Nephron (organoid): ENCODE data around the gene KIF6.

Experiments
- H3K27ac Mint-ChIP-seq, 3 experiments: 2 replicates each; pipeline ENCODE4 v1.8.0; 2020; ENCODE audit warnings: mixed read lengths in 3 of 3, mild to moderate bottlenecking in 2 of 3, moderate library complexity in 1 of 3
- H3K27me3 Mint-ChIP-seq: 2 replicates; pipeline ENCODE4 v1.8.0; 2021; ENCODE audit warnings: low read depth, mild to moderate bottlenecking, moderate library complexity, mixed read lengths
- H3K36me3 Mint-ChIP-seq: 2 replicates; pipeline ENCODE4 v1.8.0; 2020; ENCODE audit warnings: low read depth, mixed read lengths
- H3K4me1 Mint-ChIP-seq: 2 replicates; pipeline ENCODE4 v1.8.0; 2020; ENCODE audit warnings: mixed read lengths
- H3K4me3 Mint-ChIP-seq, 3 experiments: 2 replicates each; pipeline ENCODE4 v1.8.0; 2020; ENCODE audit warnings: mild to moderate bottlenecking in 3 of 3, mixed read lengths in 3 of 3, moderate library complexity in 2 of 3
- H3K9me3 Mint-ChIP-seq: 2 replicates; pipeline ENCODE4 v1.8.0; 2020; ENCODE audit warnings: mixed read lengths
- TF ChIP-seq, protein P1 (sequence below), 3 experiments: fragments of 200-600 bp; sonication (generic); IDR thresholded peaks; one replicate each; pipeline ENCODE4 v1.5.0; 2021; ENCODE audit warnings: antibody characterized with exemption in 3 of 3; ENCODE audit not compliant: unreplicated experiment in 3 of 3

Gene KIF6

DNA sequence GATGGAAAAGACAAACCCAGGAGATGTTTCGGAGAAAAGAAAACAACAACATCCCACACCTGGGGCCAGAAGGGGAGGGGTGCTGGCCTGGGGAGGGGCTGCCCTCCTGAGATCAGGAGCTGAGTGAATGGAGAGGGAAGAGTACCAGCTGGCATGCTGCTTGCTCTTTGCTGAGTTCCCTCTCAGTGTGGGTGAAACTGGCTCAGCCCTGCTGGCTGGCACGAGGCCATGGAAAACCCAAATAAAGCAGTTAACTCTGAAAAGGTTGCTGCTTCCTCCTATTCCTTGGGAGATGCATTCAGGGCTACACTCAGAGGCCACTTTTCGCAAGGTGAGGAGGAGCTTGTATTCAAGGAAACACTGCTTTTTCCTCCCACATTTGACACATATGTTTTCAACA lies 394.7 kb downstream of the KIF6 start:
- TF ChIP-seq, protein P1, sequence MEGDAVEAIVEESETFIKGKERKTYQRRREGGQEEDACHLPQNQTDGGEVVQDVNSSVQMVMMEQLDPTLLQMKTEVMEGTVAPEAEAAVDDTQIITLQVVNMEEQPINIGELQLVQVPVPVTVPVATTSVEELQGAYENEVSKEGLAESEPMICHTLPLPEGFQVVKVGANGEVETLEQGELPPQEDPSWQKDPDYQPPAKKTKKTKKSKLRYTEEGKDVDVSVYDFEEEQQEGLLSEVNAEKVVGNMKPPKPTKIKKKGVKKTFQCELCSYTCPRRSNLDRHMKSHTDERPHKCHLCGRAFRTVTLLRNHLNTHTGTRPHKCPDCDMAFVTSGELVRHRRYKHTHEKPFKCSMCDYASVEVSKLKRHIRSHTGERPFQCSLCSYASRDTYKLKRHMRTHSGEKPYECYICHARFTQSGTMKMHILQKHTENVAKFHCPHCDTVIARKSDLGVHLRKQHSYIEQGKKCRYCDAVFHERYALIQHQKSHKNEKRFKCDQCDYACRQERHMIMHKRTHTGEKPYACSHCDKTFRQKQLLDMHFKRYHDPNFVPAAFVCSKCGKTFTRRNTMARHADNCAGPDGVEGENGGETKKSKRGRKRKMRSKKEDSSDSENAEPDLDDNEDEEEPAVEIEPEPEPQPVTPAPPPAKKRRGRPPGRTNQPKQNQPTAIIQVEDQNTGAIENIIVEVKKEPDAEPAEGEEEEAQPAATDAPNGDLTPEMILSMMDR (IDR thresholded peaks at IDR 0.05; ENCODE audit: unreplicated experiment in 3 of 3) = no peak
- Mint-ChIP-seq H3K27me3 (peaks cover 65% of the 10 kb centered on the region), H3K4me1 (no peaks in the 10 kb centered on the region), H3K9me3 (no peaks in the 10 kb centered on the region), H3K27ac (no peak overlapping the region), H3K4me3 (no peak overlapping the region), H3K36me3 (no peaks in the 10 kb centered on the region)

DNA sequence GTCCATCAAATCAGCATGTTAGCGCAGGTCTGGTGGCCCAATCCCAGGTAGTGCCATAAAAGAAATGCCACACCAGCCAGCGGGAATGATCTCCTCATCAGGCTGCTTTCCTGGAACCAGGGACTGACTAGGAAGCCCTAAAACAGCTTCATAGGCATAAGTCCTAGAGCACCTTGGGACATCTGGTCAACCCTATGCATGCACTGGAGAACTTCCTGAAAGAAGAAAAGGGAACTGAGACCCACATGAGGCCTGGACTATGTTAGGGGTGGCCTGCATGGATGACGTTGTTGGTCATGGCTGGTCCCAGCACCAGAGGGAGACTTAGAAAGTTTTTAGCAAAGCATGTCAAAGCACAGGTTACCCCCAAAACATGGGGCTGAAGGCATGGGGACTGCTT lies 395.2 kb downstream of the KIF6 start:
- no peaks in the 10 kb centered on the region for H3K4me1 Mint-ChIP-seq
- peaks cover 69% of the 10 kb centered on the region for H3K27me3 Mint-ChIP-seq
- no peak overlapping the region for H3K4me3 Mint-ChIP-seq
- TF ChIP-seq, protein P1 (IDR thresholded peaks at IDR 0.05; ENCODE audit: unreplicated experiment in 3 of 3) = no peak
- H3K27ac Mint-ChIP-seq = no peak overlapping the region
- no peaks in the 10 kb centered on the region for H3K9me3 Mint-ChIP-seq
- H3K36me3 Mint-ChIP-seq = no peaks in the 10 kb centered on the region

DNA sequence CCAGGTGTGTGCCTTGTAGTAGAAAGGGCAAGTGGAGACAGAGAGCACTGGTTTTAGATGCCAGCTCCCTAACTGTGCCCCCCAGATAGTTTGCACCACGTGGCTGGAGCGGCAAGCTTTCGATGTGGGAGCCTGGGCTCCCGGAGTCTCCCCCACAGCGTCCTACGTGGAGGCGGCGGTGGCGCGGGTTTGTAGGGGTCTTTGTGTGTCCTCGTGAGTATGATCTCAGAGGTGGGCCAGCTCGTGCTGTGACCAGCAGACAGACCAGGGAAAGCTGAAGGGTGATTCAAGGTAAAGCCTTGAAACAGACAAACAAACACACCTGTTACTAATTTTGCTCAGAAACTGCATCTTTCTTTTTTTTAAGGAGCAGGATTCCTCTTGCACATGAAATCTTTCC lies 397.1 kb downstream of the KIF6 start:
- Mint-ChIP-seq H3K4me1 (no peaks in the 10 kb centered on the region), H3K36me3 (no peaks in the 10 kb centered on the region), H3K27me3 (peaks cover 74% of the 10 kb centered on the region), H3K27ac (no peak overlapping the region), H3K4me3 (no peak overlapping the region), H3K9me3 (no peaks in the 10 kb centered on the region)
- TF ChIP-seq, protein P1 (IDR thresholded peaks at IDR 0.05; ENCODE audit: unreplicated experiment in 3 of 3) = no peak

DNA sequence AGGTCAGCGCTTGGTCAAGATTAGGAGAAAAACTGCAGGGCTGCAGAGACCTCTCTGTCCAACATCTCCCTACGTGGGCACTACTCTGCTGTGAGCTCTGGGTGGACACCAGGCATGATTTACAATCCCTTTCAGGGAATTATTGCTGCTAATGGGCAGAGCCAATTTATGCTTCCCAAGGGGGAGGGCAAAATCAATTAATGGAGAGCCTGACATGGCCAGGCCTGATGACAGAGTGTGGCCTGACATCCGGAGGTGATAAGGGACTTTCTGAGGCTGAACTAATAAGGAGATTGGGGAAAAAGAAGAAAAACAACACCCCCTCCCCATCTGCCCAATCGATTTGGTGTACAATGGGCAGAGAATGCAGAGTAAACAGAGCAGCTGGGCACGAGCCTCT lies 397.7 kb downstream of the KIF6 start:
- Mint-ChIP-seq H3K4me1 (no peaks in the 10 kb centered on the region), H3K36me3 (no peaks in the 10 kb centered on the region), H3K27ac (no peak overlapping the region), H3K9me3 (no peaks in the 10 kb centered on the region), H3K27me3 (peaks cover 74% of the 10 kb centered on the region), H3K4me3 (no peak overlapping the region)
- TF ChIP-seq, protein P1 (IDR thresholded peaks at IDR 0.05; ENCODE audit: unreplicated experiment in 3 of 3) = no peak

DNA sequence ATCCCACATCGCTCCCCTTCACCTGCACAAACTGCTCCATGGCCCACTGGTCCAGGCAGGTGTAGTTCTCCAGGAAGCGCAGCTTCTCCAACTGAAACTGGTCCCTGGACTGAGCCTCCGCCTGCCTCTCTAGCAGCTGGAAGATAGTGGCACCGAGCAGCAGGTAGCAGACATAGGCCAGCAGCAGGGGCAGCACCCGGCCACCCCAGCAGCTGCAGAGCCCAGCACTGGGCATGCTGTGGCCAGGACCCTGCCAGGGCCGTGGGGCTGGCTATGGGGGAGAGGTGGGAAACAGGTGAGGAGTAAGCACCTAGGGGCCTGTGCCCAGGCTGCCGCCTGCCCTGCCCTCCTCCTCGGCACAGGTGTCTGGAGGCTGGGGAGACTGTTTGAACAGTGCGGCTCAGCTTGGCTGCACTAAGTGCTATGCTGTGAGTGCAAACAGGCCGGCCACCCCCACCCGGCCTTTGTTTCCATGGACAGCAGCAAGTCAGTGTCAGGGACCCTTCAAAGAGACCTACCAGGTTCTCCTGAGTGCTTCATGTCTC lies 402.8 kb downstream of the KIF6 start, which contains the start of gene KCNK16:
TSS of gene KCNK16 (minus strand) at position 397 of the 545 bp plus-strand sequence. CDS start at position 235, 162 bp downstream.
- Mint-ChIP-seq H3K4me1 (no peaks in the 10 kb centered on the region), H3K9me3 (peaks cover 5% of the 10 kb centered on the region), H3K27me3 (peaks cover 78% of the 10 kb centered on the region), H3K27ac (no peak within 1 kb of the TSS), H3K36me3 (no peaks in the 10 kb centered on the region), H3K4me3 (no peak within 1 kb of the TSS)
- TF ChIP-seq, protein P1 (IDR thresholded peaks at IDR 0.05; ENCODE audit: unreplicated experiment in 3 of 3) = no peak

DNA sequence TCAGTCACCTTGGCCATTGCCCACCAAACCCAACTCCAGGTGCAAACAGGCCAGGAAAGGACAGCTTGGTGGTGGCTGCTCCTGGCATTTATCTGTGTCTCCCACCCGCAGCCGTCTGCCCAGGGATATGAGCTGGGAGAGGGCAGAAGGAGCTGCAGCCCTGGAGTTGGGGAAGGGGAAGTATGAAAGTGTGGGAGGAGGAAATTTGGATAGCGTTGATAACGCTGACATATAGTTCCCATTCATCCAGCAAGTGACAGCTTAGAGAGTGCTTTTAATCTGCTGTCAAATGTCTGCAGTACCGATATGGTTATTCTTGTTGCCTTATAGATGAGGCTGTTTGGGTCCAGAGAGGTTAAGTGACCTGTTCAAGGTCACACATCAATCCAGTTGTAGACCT lies 403.4 kb downstream of the KIF6 start:
- TF ChIP-seq, protein P1 (IDR thresholded peaks at IDR 0.05; ENCODE audit: unreplicated experiment in 3 of 3) = no peak
- no peak overlapping the region for H3K27ac Mint-ChIP-seq
- peaks cover 78% of the 10 kb centered on the region for H3K27me3 Mint-ChIP-seq
- peaks cover 7% of the 10 kb centered on the region for H3K9me3 Mint-ChIP-seq
- H3K4me3 Mint-ChIP-seq = no peak overlapping the region
- no peaks in the 10 kb centered on the region for H3K36me3 Mint-ChIP-seq
- no peaks in the 10 kb centered on the region for H3K4me1 Mint-ChIP-seq
